MM.1S (cell line): Measurements from ENCODE around the gene NDUFAF2.
"Not testable (repeated sequence)": the region's sequence is repeated elsewhere in the genome, so short reads cannot be mapped to it uniquely, and the experiment has no call there.

Source experiments
- DNase-seq: peaks from one replicate; pipeline ENCODE4 v3.0.0-alpha.2; 2015
- H2AFZ ChIP-seq: fragments of 300-600 bp; sonication (generic); 2 replicates; pipeline ENCODE4 v1.6.0; 2016; ENCODE audit warnings: antibody characterized with exemption, low read length
- H3F3A ChIP-seq: fragments of 300-600 bp; sonication (generic); 2 replicates; pipeline ENCODE4 v1.6.1; 2016; ENCODE audit warnings: mild to moderate bottlenecking, antibody characterized with exemption, low read length, moderate library complexity, mixed read lengths; ENCODE audit not compliant: insufficient read depth
- H3K27ac ChIP-seq: fragments of 300-600 bp; sonication (generic); 2 replicates; pipeline ENCODE4 v1.5.1; 2016; ENCODE audit warnings: mild to moderate bottlenecking, low read length
- H3K27me3 ChIP-seq: fragments of 300-600 bp; sonication (generic); replicated peaks from 2 replicates; pipeline ENCODE4 v1.6.0; 2016; ENCODE audit warnings: low read length; ENCODE audit not compliant: insufficient read depth
- H3K36me3 ChIP-seq: fragments of 300-600 bp; sonication (generic); replicated peaks from 2 replicates; pipeline ENCODE4 v1.6.1; 2016; ENCODE audit warnings: mild to moderate bottlenecking, low read length, mixed read lengths; ENCODE audit not compliant: insufficient read depth
- H3K4me1 ChIP-seq: fragments of 300-600 bp; sonication (generic); 2 replicates; pipeline ENCODE4 v1.6.1; 2016; ENCODE audit warnings: low read length, mixed read lengths
- H3K4me2 ChIP-seq: fragments of 300-600 bp; sonication (generic); 2 replicates; pipeline ENCODE4 v1.6.0; 2016; ENCODE audit warnings: low read depth, low read length
- H3K4me3 ChIP-seq: fragments of 300-600 bp; sonication (generic); 2 replicates; pipeline ENCODE4 v1.5.1; 2016; ENCODE audit warnings: low read length, mixed read lengths
- H3K79me2 ChIP-seq: fragments of 300-600 bp; sonication (generic); 2 replicates; pipeline ENCODE4 v1.6.1; 2016; ENCODE audit warnings: mixed run types, low read length, mixed read lengths
- H3K9ac ChIP-seq: fragments of 300-600 bp; sonication (generic); 2 replicates; pipeline ENCODE4 v1.6.1; 2016; ENCODE audit warnings: low read length, mixed read lengths
- H3K9me2 ChIP-seq: fragments of 300-600 bp; sonication (generic); replicated peaks from 2 replicates; pipeline ENCODE4 v1.6.1; 2016; ENCODE audit warnings: mild to moderate bottlenecking, low read length, mixed read lengths; ENCODE audit not compliant: insufficient read depth
- H3K9me3 ChIP-seq: fragments of 300-600 bp; sonication (generic); replicated peaks from 2 replicates; pipeline ENCODE4 v1.6.1; 2016; ENCODE audit warnings: mild to moderate bottlenecking, low read length, mixed read lengths; ENCODE audit not compliant: insufficient read depth
- H4K20me1 ChIP-seq: fragments of 300-600 bp; sonication (generic); 2 replicates; pipeline ENCODE4 v1.6.1; 2016; ENCODE audit warnings: mild to moderate bottlenecking, low read length, moderate library complexity, mixed read lengths; ENCODE audit not compliant: insufficient read depth
- EZH2 ChIP-seq: fragments of 300-600 bp; sonication (generic); optimal IDR thresholded peaks from 2 replicates; pipeline ENCODE3; 2017; ENCODE audit warnings: low read depth, mild to moderate bottlenecking, antibody characterized with exemption, low read length, mixed read lengths
- EZH2phosphoT487 ChIP-seq: fragments of 300-600 bp; sonication (generic); IDR thresholded peaks from 2 replicates; pipeline ENCODE4 v1.6.1; 2018; ENCODE audit warnings: antibody characterized with exemption, low read length
- TF ChIP-seq, protein P1 (sequence below): fragments of 300-600 bp; sonication (generic); IDR thresholded peaks from 2 replicates; pipeline ENCODE4 v1.5.1; 2016; ENCODE audit warnings: antibody characterized with exemption, low read length, mixed read lengths

NDUFAF2 gene

DNA sequence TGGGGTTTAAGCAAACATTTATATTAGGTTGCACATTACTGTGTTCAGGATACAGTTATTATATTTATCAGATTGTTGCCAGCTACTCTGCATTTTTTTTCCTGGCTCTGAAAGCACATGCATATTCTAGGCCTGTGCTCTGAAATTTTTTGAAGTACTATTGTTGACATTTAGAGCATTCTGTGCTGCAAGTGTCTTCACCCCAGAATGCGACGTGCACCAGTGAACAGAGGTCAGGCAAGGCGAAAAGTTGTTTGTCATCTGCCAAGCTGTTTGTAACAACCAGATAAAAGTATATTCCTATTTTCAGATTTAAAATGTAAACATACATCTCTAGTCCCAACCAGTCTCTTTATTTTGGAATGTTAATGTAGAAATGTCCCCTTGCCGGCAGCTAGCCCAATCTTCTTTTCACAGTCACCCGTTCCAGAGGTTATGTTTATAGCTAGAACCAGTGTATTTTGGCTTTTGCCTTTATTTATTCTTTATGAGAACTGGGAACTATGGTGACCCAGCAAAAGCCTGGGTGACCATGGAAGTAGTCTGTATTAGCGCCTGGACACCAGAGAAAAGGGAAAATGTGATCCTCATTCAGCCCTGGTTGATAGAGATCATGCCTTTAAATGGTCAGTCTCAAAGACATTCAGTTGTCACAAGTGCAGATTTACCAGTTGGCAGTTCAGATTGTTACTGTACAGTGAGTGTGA lies 84.6 kb downstream of the NDUFAF2 start:
- no peaks in the 10 kb centered on the region for H3K4me1 ChIP-seq
- no peak overlapping the region for H3K9ac ChIP-seq
- H3F3A ChIP-seq: no peaks in the 10 kb centered on the region
- no peak overlapping the region for H3K4me3 ChIP-seq
- no peak overlapping the region for H2AFZ ChIP-seq
- H3K4me2 ChIP-seq: no peak overlapping the region
- TF ChIP-seq, protein P1, sequence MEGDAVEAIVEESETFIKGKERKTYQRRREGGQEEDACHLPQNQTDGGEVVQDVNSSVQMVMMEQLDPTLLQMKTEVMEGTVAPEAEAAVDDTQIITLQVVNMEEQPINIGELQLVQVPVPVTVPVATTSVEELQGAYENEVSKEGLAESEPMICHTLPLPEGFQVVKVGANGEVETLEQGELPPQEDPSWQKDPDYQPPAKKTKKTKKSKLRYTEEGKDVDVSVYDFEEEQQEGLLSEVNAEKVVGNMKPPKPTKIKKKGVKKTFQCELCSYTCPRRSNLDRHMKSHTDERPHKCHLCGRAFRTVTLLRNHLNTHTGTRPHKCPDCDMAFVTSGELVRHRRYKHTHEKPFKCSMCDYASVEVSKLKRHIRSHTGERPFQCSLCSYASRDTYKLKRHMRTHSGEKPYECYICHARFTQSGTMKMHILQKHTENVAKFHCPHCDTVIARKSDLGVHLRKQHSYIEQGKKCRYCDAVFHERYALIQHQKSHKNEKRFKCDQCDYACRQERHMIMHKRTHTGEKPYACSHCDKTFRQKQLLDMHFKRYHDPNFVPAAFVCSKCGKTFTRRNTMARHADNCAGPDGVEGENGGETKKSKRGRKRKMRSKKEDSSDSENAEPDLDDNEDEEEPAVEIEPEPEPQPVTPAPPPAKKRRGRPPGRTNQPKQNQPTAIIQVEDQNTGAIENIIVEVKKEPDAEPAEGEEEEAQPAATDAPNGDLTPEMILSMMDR: no peak
- TF ChIP-seq EZH2phosphoT487 (no peak), EZH2 (no peak)
- no peaks in the 10 kb centered on the region for H3K79me2 ChIP-seq
- H3K27me3 ChIP-seq: no peaks in the 10 kb centered on the region
- H4K20me1 ChIP-seq: no peaks in the 10 kb centered on the region
- H3K9me2 ChIP-seq: no peaks in the 10 kb centered on the region
- no peaks in the 10 kb centered on the region for H3K9me3 ChIP-seq
- no peak for DNase-seq
- H3K27ac ChIP-seq: no peak overlapping the region
- H3K36me3 ChIP-seq: no peaks in the 10 kb centered on the region

DNA sequence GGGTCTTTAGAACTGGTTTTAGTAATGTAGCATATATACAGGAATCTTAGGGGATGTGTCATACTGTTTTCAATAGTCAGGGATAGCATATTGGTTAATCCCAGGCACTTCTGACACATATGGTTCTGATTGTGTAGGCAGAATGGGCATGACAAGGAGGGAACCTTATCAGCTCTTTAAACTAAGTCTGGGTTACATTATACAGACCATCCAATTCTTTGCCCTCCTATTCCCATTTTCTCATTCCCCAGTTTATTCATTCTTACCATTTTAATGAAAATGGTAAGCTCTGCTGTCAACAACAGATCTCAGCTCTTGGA lies 85.1 kb downstream of the NDUFAF2 start:
- Histone ChIP-seq H3K9me2 (no peaks in the 10 kb centered on the region), H2AFZ (no peak overlapping the region), H3K27ac (no peak overlapping the region), H3K4me3 (no peak overlapping the region), H3K36me3 (no peaks in the 10 kb centered on the region), H3F3A (no peaks in the 10 kb centered on the region), H3K4me1 (no peaks in the 10 kb centered on the region), H3K9ac (no peak overlapping the region), H3K79me2 (no peaks in the 10 kb centered on the region), H4K20me1 (no peaks in the 10 kb centered on the region), H3K9me3 (no peaks in the 10 kb centered on the region), H3K27me3 (no peaks in the 10 kb centered on the region), H3K4me2 (no peak overlapping the region)
- TF ChIP-seq, protein P1: no peak
- TF ChIP-seq EZH2 (no peak), EZH2phosphoT487 (no peak)
- DNase-seq: no peak

DNA sequence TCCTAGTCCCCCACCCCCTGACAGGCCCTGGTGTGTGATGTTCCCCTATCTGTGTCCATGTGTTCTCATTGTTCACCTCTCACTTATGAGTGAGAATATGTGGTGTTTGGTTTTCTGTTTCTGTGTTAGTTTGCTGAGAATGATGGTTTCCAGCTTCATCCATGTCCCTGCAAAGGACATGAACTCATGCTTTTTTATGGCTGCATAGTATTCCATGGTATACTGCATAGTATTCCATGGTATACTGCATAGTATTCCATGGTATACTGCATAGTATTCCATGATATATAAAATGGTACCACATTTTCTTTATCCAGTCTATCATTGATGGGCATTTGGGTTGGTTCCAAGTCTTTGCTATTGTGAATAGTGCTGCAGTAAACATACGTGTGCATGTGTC lies 86.3 kb downstream of the NDUFAF2 start:
- H2AFZ ChIP-seq, H3F3A ChIP-seq, H3K4me2 ChIP-seq, H3K9me2 ChIP-seq, H3K27ac ChIP-seq, H3K9me3 ChIP-seq, DNase-seq, H3K79me2 ChIP-seq, H4K20me1 ChIP-seq, H3K9ac ChIP-seq, H3K27me3 ChIP-seq, H3K4me1 ChIP-seq, H3K4me3 ChIP-seq, H3K36me3 ChIP-seq: not testable (repeated sequence)

DNA sequence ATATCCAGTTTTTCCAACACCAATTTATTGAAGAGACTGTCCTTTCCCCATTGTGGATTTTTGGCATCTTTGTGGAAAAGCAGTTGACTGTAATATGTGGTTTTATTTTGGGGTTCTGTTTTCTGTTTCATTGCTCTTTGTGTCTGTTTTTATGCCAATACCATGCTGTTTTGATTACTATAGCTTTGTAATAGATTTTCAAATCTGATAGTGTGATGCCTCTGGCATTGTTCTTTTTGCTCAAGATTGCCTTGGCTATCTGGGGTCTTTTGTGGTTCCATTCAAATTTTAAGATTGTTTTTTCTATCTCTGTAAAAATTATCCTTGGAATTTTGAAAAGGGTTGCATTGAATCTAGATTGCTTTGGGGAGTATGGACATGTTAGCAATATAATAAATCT lies 99.5 kb downstream of the NDUFAF2 start:
- H3F3A ChIP-seq: no peaks in the 10 kb centered on the region
- TF ChIP-seq, protein P1: no peak
- TF ChIP-seq EZH2 (no peak), EZH2phosphoT487 (no peak)
- H2AFZ ChIP-seq: no peak overlapping the region
- H3K79me2 ChIP-seq: no peaks in the 10 kb centered on the region
- H3K36me3 ChIP-seq: no peaks in the 10 kb centered on the region
- H4K20me1 ChIP-seq: no peaks in the 10 kb centered on the region; the same call in 1 of the 2 replicates
- no peak for DNase-seq
- no peaks in the 10 kb centered on the region for H3K4me1 ChIP-seq
- H3K9ac ChIP-seq: no peak overlapping the region
- H3K4me2 ChIP-seq: no peak overlapping the region
- no peak overlapping the region for H3K4me3 ChIP-seq
- H3K27me3 ChIP-seq: no peaks in the 10 kb centered on the region
- H3K9me2 ChIP-seq: no peaks in the 10 kb centered on the region
- H3K9me3 ChIP-seq: no peaks in the 10 kb centered on the region
- no peak overlapping the region for H3K27ac ChIP-seq
